NT2/D1 (cell line): ENCODE measurements around the gene RNF121.

Experiments used
- DNase-seq: peaks from one replicate; pipeline ENCODE4 v3.0.0-alpha.2; 2011; ENCODE audit warnings: low read depth, low spot score
- H3K27me3 ChIP-seq: 2 replicates; pipeline ENCODE4 v1.6.0; 2011; ENCODE audit warnings: mild to moderate bottlenecking; ENCODE audit not compliant: insufficient read length, insufficient read depth
- H3K36me3 ChIP-seq: 2 replicates; pipeline ENCODE4 v1.6.1; 2011; ENCODE audit warnings: mild to moderate bottlenecking, low read length, mixed read lengths; ENCODE audit not compliant: insufficient read depth, insufficient read length
- H3K4me1 ChIP-seq: 2 replicates; pipeline ENCODE4 v1.5.1; 2011; ENCODE audit not compliant: insufficient read depth, insufficient read length
- H3K4me3 ChIP-seq: 2 replicates; pipeline ENCODE4 v1.5.1; 2011; ENCODE audit warnings: low read depth; ENCODE audit not compliant: insufficient read length
- H3K9ac ChIP-seq: 2 replicates; pipeline ENCODE4 v1.6.0; 2011; ENCODE audit warnings: low read depth; ENCODE audit not compliant: insufficient read length
- H3K9me3 ChIP-seq: 2 replicates; pipeline ENCODE4 v1.5.1; 2011; ENCODE audit warnings: mild to moderate bottlenecking, low read length; ENCODE audit not compliant: insufficient read depth
- SUZ12 ChIP-seq: IDR thresholded peaks from 2 replicates; pipeline ENCODE4 v1.6.1; 2011; ENCODE audit not compliant: insufficient read length, insufficient read depth; ENCODE audit errors: extremely low read depth
- YY1 ChIP-seq: IDR thresholded peaks from 2 replicates; pipeline ENCODE4 v1.6.1; 2011; ENCODE audit not compliant: insufficient read length, insufficient read depth
- ZNF274 ChIP-seq: IDR thresholded peaks from 2 replicates; pipeline ENCODE4 v1.6.1; 2011; ENCODE audit warnings: mild to moderate bottlenecking, low read depth, low read length

The RNF121 gene

GRCh38 chr11:71979602-71980001, 50.8 kb downstream of the RNF121 start:
- Histone ChIP-seq H3K4me3 (no peak overlapping the region), H3K9me3 (peaks cover 9% of the 10 kb centered on the region; the same call in 1 of the 2 replicates), H3K27me3 (no peaks in the 10 kb centered on the region), H3K36me3 (peaks cover 44% of the 10 kb centered on the region), H3K4me1 (no peaks in the 10 kb centered on the region), H3K9ac (no peak overlapping the region)
- no peak for DNase-seq
- no peak for TF ChIP-seq SUZ12
- TF ChIP-seq ZNF274: no peak
- TF ChIP-seq YY1: no peak

- no peak overlapping the region for H3K4me3 ChIP-seq
- H3K36me3 ChIP-seq: peaks cover 57% of the 10 kb centered on the region
- H3K4me1 ChIP-seq: no peaks in the 10 kb centered on the region
- no peak overlapping the region for H3K9ac ChIP-seq
- no peaks in the 10 kb centered on the region for H3K27me3 ChIP-seq
- H3K9me3 ChIP-seq: no peaks in the 10 kb centered on the region
- TF ChIP-seq YY1 (no peak), SUZ12 (no peak), ZNF274 (no peak)
- no peak for DNase-seq
Observed at GRCh38 chr11:71986131-71986530, 57.3 kb downstream of the RNF121 start.

GRCh38 chr11:71987521-71987920, 58.7 kb downstream of the RNF121 start:
- Histone ChIP-seq H3K4me1 (no peaks in the 10 kb centered on the region), H3K9me3 (no peaks in the 10 kb centered on the region), H3K4me3 (no peak overlapping the region), H3K36me3 (peaks cover 64% of the 10 kb centered on the region), H3K9ac (no peak overlapping the region), H3K27me3 (no peaks in the 10 kb centered on the region)
- DNase-seq: no peak
- TF ChIP-seq SUZ12 (no peak), ZNF274 (no peak), YY1 (no peak)

- Histone ChIP-seq H3K9ac (no peak overlapping the region), H3K4me1 (no peaks in the 10 kb centered on the region), H3K4me3 (no peak overlapping the region), H3K36me3 (peaks cover 59% of the 10 kb centered on the region), H3K27me3 (no peaks in the 10 kb centered on the region), H3K9me3 (no peaks in the 10 kb centered on the region)
- no peak for DNase-seq
- TF ChIP-seq SUZ12: no peak
- TF ChIP-seq ZNF274: no peak
- TF ChIP-seq YY1: no peak
Observed at GRCh38 chr11:71988050-71988449, 59.2 kb downstream of the RNF121 start.

- no peaks in the 10 kb centered on the region for H3K27me3 ChIP-seq
- TF ChIP-seq ZNF274 (no peak), YY1 (no peak), SUZ12 (no peak)
- no peak for DNase-seq
- H3K4me1 ChIP-seq: no peaks in the 10 kb centered on the region
- H3K9ac ChIP-seq: no peak overlapping the region
- H3K4me3 ChIP-seq: no peak overlapping the region
- H3K9me3 ChIP-seq: no peaks in the 10 kb centered on the region
- H3K36me3 ChIP-seq: peaks cover 45% of the 10 kb centered on the region
Observed at GRCh38 chr11:71990701-71991100, 61.9 kb downstream of the RNF121 start.

- H3K9ac ChIP-seq: no peak overlapping the region
- DNase-seq: no peak
Observed at GRCh38 chr11:71991494-71991893, 62.6 kb downstream of the RNF121 start.

GRCh38 chr11:71992136-71992730, 63.4 kb downstream of the RNF121 start:
- no peak for DNase-seq
- Histone ChIP-seq H3K27me3 (no peaks in the 10 kb centered on the region), H3K9me3 (no peaks in the 10 kb centered on the region), H3K4me3 (no peak overlapping the region), H3K36me3 (peaks cover 49% of the 10 kb centered on the region), H3K4me1 (no peaks in the 10 kb centered on the region), H3K9ac (no peak overlapping the region)
- TF ChIP-seq YY1 (no peak), ZNF274 (no peak), SUZ12 (no peak)

More at GRCh38 chr11:71991494-71991893, 62.6 kb downstream of the RNF121 start:
- TF ChIP-seq ZNF274 (no peak), SUZ12 (no peak), YY1 (no peak)
- no peaks in the 10 kb centered on the region for H3K9me3 ChIP-seq
- H3K4me3 ChIP-seq: no peak overlapping the region
- no peaks in the 10 kb centered on the region for H3K27me3 ChIP-seq
- H3K36me3 ChIP-seq: peaks cover 48% of the 10 kb centered on the region
- no peaks in the 10 kb centered on the region for H3K4me1 ChIP-seq
